Measurements from ENCODE around the gene XYLT2.

DNA sequence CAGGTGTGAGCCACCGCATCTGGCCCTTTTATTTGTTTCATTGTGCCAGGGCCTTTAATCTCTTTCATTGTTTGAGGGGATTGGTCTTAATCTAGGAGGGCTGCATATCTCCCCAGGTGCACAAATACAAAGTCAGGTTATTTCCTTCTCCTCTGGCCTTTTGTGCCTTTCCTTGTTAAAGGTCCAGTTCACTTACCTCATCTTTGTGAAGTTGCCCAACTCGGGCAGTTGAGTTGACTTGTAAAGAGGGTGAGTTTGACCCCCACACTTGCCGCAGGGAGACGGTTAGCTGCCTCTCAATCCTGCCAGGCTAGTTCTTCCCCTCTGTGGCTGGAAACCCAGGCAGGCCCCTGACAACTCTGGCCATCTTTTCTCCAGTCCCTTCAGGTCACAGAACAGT is 38.3 kb upstream of the XYLT2 start:
- TF ChIP-seq CTCF (IDR thresholded peaks at IDR 0.05) (no peak), POLR2A (IDR thresholded peaks at IDR 0.05) (no peak)

Measured in body of pancreas (tissue), 4 donors.